GM18951 (cell line): Measurements from ENCODE around the gene ATP6V1C2.
"Not testable (repeated sequence)": the region's sequence is repeated elsewhere in the genome, so short reads cannot be mapped to it uniquely, and the experiment has no call there.

Experiments
- POLR2A ChIP-seq: IDR thresholded peaks from 4 replicates; pipeline ENCODE4 v1.6.1; 2011; ENCODE audit warnings: mild to moderate bottlenecking; ENCODE audit not compliant: insufficient read length, insufficient read depth; ENCODE audit errors: extremely low read depth
- in situ Hi-C: fragments of 300-500 bp; cut with MboI; formaldehyde crosslinking; loops from one replicate; pipeline ENCODE4 v1.12.0; 2022; ENCODE audit warnings: low sequenced_read_pairs, mixed read lengths, inconsistent platforms; ENCODE audit not compliant: unreplicated experiment

The ATP6V1C2 gene

DNA sequence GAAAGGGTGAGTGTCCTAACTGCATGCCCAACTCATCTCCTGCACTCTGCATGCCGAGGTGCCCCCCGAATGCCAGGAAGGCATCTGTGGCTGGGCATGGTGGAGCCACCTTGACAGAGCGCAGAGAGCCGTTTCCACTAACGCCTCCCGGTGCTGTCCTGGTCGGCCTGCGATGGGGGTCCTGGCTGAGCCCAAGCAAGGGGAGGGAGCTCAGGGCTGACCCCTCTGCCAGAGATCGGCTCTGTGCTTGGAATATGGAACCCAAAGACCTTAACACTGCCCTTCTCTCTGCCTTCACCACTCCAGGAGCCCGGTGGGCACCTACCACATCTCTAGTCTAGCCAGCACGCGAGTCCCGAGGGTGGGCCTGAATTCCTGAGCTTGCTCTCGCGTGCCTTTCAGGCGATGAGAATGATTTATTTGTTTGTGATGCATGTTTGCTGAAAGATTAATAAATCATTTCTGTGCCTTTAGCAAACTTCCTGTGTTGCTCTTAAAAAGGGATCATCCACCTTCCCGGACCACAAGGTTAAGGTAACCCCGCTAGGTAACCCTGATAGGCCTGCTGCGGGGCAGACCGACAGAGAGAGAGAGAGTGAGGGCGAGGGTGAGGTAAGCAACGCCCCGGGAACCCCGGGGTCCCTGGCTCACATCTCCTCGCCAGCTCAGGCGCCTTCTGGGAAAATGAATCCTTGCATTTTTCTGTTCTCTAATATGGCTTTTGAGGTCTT lies 55.8 kb downstream of the ATP6V1C2 start:
- no peak for TF ChIP-seq POLR2A
- in situ Hi-C loops = no loop called here

GRCh38 chr2:10777842-10778723 lies 56.7 kb downstream of the ATP6V1C2 start:
- peak; percentile 23 for TF ChIP-seq POLR2A
- in situ Hi-C loops = no loop called here

GRCh38 chr2:10778724-10779115 lies 57.3 kb downstream of the ATP6V1C2 start:
- in situ Hi-C loops = no loop called here
- TF ChIP-seq POLR2A = no peak

- peak; percentile 14 for TF ChIP-seq POLR2A
These were observed 58.5 kb downstream of the ATP6V1C2 start for GRCh38 chr2:10779776-10780490.

GRCh38 chr2:10780491-10780820 lies 59.0 kb downstream of the ATP6V1C2 start:
- in situ Hi-C loops = no loop called here
- no peak for TF ChIP-seq POLR2A

More at GRCh38 chr2:10779776-10780490, 58.5 kb downstream of the ATP6V1C2 start:
- in situ Hi-C loops = no loop called here

DNA sequence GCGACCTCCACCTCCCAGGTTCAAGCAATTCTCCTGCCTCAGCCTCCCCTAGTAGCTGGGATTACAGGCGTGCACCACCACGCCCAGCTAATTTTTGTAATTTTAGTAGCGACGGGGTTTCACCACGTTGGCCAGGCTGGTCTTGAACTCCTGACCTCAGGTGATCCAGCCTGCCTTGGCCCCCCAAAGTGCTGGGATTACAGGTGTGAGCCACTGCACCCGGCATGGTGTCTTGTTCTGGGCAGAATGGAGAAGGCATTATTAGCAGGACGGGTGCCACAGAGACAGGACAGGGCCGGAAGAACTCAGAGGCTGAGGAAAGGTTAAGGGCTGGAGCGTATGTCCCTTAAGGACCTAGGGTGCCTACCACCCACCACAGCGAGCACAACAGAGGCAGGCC lies 59.4 kb downstream of the ATP6V1C2 start:
- in situ Hi-C loops = not testable (repeated sequence)

- in situ Hi-C loops = no loop called here
- no peak for TF ChIP-seq POLR2A
These were observed 60.3 kb downstream of the ATP6V1C2 start for GRCh38 chr2:10781746-10782145.

DNA sequence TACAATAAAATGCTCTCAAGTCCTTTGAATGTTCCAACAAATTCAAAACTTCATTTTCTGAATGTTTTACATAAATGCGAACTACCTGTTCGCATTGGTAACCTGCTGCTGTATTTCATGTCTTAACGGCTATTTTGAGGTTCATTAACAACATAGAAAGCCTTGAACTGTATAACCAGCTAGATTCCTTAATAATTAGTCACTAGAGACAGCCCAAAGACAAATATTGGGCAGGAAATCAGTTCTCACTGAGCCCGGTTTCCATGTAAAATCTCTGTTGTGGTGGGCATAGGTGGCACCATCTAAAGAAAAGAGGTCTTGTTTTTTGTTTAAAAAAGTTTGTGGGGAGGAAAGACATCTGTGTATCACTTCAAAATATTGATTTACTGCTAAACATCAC lies 62.0 kb downstream of the ATP6V1C2 start:
- in situ Hi-C loops = no loop called here

DNA sequence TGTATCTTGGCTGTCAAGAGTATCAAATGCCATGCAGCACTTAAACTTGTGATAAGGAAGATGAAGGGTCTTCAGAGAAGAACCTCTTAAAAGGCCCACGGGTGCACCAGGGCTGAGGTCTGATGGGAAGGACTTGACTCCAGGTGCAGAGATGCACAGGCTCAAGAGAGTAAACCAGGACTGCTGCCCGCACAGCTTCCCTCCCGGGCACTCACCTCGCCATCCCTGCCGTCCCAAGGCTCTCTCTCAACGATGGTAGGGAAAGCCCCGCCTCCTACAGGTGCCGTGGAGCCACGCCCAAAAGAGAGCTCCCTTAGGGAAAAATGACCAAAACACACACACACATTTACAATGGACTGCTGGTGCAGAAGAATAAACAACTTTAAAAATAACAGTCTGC lies 63.3 kb downstream of the ATP6V1C2 start:
- in situ Hi-C loops = no loop called here

More for the DNA sequence above, 62.0 kb downstream of the ATP6V1C2 start:
- no peak for TF ChIP-seq POLR2A

DNA sequence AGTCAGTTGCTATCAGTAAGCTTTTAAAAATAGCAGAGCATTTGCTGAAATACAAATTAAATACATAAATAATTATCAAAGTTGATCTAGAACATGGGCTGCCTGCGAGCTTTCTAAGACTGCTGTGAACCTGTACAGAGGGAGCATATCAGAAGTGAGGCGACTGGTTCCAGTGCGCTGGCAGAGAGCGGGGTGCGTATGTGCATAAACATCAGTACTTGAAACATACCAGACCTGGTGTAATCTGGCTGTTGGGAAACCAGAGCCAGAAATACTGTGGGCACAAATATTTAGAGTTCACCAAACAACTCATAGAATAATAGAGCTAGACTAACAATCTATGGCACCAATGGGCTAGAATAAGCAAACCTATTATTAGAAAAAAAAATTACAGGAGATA lies 63.8 kb downstream of the ATP6V1C2 start:
- no peak for TF ChIP-seq POLR2A
- in situ Hi-C loops = no loop called here

More for the DNA sequence above, 63.3 kb downstream of the ATP6V1C2 start:
- TF ChIP-seq POLR2A = no peak

- no peak for TF ChIP-seq POLR2A
- in situ Hi-C loops = no loop called here
These were observed 65.0 kb downstream of the ATP6V1C2 start for GRCh38 chr2:10786240-10786982.

DNA sequence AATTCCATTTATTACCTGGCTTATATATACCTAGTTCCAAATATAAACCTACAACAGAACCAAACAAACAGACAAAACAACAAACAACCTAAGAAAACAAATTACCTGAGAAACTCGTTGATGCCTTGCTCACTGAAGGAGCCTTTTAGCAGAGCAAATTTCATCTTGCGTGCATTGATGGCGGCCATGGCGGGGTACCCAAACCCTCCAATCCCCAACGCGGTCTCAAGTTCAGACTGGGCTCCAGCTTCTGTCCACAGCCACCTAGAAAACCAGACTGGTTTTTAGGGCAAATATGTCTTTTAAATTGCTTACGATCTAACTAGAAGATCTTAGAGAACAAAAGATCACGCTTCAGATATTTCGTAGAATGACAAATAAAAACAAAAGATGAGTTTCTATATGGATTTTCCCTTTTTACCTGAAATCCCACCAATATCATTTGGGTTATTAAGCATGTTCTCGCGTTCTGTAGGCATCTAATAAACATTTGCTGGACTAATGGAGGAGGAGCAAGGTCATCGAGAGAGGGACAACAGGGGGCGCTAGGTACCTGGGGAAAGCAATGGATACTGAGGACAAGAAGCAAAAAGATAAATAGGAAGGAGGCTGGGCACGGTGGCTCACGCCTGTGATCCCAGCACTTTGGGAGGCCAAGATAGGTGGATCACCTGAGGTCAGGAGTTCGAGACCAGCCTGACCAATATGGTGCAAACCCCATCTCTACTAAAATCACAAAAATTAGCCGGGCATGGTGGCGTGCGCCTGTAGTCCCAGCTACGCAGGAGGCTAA lies 65.9 kb downstream of the ATP6V1C2 start:
- in situ Hi-C loops = no loop called here
- TF ChIP-seq POLR2A = no peak
